ENCODE results near the gene EZH2.

The EZH2 gene

GRCh38 chr7:148763622-148764021 lies 120.5 kb downstream of the EZH2 start:
- no peak for DNase-seq (ENCODE audit: low read depth in 2 of 2)

- no peak for DNase-seq (ENCODE audit: low read depth in 2 of 2)
Observed at GRCh38 chr7:148761499-148762278, 122.4 kb downstream of the EZH2 start.
